AG04450 (cell line): ENCODE data around the gene RDH8. TPM values are rescaled to one million over a fixed set of nuclear protein-coding genes. Genes with fewer than 3 reads are reported as not detected.

Source experiments
- CTCF ChIA-PET: fragments of 300-600, 350-600 bp; formaldehyde crosslinking; extraction: SDS; loops from one replicate; lab custom pipeline; 2022; ENCODE audit warnings: antibody characterized with exemption, inconsistent platforms; lab: Charles Lee
- POLR2A ChIA-PET: fragments of 350-600 bp; formaldehyde crosslinking; extraction: SDS; loops from one replicate; lab custom pipeline; 2021; ENCODE audit warnings: antibody characterized with exemption, inconsistent platforms; lab: Yijun Ruan, JAX
- DNase-seq: peaks from one replicate; pipeline ENCODE4 v3.0.0-alpha.2; 2011; ENCODE audit warnings: low read depth, low spot score
- H3K27ac ChIP-seq: one replicate; pipeline ENCODE4 v1.5.1; 2012; ENCODE audit warnings: low read depth, low read length, control low read depth
- H3K27me3 ChIP-seq: one replicate; pipeline ENCODE4 v1.6.0; 2012; ENCODE audit warnings: low read length; ENCODE audit not compliant: control insufficient read depth, insufficient read depth
- H3K4me3 ChIP-seq: 2 replicates; pipeline ENCODE4 v1.5.1; 2011; ENCODE audit warnings: mild to moderate bottlenecking, low read depth, low read length, control low read depth
- H3K9me3 ChIP-seq: 2 replicates; pipeline ENCODE4 v1.5.1; 2012; ENCODE audit warnings: low read length; ENCODE audit not compliant: control insufficient read depth, insufficient read depth
- polyA plus RNA-seq: library from polyadenylated mRNA; depleted of rRNA; stranded (reverse); fragments of >200 nt; gene quantifications from 2 replicates; pipeline ENCODE4 v1.2.3, GENCODE V29; 2011
- TF ChIP-seq, protein P1 (sequence below): IDR thresholded peaks from 2 replicates; pipeline ENCODE4 v1.5.1; 2011; ENCODE audit warnings: low read depth, low read length, control low read depth, inconsistent platforms

Gene RDH8
- polyA plus RNA-seq, 1 experiment: not detected

GRCh38 chr19:9972103-9972502 lies 41.2 kb upstream of the RDH8 start:
- CTCF ChIA-PET: interaction anchor here (1.0 kb wide), 1 partner anchor 28 kb away, joined by 5 read pairs; no protein-coding TSS in a partner anchor
- POLR2A ChIA-PET: no interaction called here
- DNase-seq: no peak
- Histone ChIP-seq H3K27ac (no peak overlapping the region), H3K9me3 (no peaks in the 10 kb centered on the region; the same call in 1 of the 2 replicates), H3K27me3 (no peaks in the 10 kb centered on the region), H3K4me3 (no peak overlapping the region)
- TF ChIP-seq, protein P1, sequence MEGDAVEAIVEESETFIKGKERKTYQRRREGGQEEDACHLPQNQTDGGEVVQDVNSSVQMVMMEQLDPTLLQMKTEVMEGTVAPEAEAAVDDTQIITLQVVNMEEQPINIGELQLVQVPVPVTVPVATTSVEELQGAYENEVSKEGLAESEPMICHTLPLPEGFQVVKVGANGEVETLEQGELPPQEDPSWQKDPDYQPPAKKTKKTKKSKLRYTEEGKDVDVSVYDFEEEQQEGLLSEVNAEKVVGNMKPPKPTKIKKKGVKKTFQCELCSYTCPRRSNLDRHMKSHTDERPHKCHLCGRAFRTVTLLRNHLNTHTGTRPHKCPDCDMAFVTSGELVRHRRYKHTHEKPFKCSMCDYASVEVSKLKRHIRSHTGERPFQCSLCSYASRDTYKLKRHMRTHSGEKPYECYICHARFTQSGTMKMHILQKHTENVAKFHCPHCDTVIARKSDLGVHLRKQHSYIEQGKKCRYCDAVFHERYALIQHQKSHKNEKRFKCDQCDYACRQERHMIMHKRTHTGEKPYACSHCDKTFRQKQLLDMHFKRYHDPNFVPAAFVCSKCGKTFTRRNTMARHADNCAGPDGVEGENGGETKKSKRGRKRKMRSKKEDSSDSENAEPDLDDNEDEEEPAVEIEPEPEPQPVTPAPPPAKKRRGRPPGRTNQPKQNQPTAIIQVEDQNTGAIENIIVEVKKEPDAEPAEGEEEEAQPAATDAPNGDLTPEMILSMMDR: no peak

DNA sequence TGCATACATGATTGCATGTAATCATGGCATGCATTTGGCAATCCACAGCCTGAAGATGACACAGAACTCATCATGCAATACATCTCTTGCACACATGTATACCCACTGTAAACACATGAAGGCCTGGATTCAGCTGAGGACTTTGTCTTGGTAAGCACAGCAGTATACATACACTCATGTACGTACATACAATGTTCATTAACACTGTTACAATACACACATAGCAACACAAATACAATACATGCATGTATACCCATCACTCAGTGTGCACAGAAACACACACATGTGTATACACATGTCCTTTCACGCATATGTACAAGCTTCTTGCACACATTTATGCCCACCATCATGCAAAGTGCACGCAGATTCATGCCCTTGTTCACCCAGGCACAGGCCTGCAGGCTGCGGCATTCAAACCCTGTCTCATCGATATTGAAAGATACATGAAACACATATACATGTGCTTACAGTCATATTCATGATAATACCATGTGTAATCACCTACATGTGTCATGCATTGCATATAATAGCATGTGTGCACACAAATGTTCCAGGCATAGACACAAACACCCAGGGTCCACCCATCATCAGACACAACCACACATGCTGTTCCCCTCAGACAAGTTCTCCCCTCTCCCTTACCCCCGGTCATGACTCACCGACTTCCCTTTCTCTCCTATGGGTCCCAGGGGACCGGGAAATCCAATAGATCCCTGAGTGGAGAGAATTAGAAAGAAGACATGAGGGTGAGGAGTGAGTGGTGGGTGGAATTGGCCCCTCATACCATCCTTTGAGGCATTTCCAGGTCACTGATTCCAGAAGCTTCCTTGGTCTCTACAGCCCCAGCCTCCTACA lies 31.6 kb upstream of the RDH8 start:
- CTCF ChIA-PET: no interaction called here
- Histone ChIP-seq H3K27ac (no peak overlapping the region), H3K27me3 (no peaks in the 10 kb centered on the region), H3K9me3 (no peaks in the 10 kb centered on the region; the same call in 1 of the 2 replicates), H3K4me3 (no peak overlapping the region)
- POLR2A ChIA-PET: interaction anchor here (0.5 kb wide), 1 partner anchor 115 kb away, joined by 8 read pairs; no protein-coding TSS in a partner anchor
- DNase-seq: no peak
- TF ChIP-seq, protein P1: no peak

DNA sequence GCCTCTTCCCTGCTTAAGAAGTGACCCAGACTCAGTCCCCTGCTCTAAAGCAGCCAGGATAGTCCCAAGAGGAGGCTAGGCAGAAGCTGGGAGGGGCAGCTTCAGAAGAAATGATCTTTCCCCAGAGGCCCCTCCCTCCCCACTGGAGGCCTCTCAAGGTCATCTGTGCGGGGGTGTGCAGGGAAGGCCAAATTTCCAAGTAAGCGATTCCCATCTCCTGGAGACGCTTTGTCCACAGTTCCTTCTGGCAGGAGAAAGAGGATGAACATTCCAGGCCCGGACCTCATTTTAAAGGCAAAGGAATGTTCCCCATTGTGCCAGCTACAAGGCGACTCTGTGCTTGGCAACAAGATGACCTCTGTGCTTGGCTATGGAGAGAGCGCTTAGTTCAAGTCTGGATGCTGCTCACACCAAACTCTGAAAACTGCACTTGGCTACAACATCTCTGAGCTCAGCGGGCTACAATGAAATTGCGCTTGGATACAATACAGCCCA lies 26.4 kb upstream of the RDH8 start:
- TF ChIP-seq, protein P1: no peak
- Histone ChIP-seq H3K9me3 (no peaks in the 10 kb centered on the region), H3K27me3 (no peaks in the 10 kb centered on the region), H3K4me3 (no peak overlapping the region), H3K27ac (no peak overlapping the region)
- POLR2A ChIA-PET: no interaction called here
- CTCF ChIA-PET: interaction anchor here (1.0 to 7.2 kb wide), 3 partner anchors 11 to 41 kb away, joined by 3 to 57 read pairs (median 5); no protein-coding TSS in a partner anchor
- no peak for DNase-seq

DNA sequence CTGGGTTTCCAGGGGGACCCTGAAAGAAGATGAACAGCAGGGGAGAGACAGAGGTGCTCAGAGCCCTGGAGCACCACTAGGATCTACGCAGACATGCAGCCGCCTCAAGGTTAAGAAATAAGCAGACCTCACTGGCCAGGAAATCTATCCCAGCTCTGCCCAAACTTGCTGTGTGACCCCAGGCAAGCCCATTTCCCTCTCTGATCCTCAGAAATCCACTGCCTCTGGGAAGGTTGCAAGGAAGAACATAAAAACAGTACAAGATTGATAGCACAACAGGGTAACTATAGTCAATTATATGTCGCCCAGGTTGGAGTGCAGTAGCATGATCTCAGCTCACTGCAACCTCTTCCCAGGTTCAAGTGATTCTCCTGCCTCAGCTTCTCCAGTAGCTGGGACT lies 23.8 kb upstream of the RDH8 start:
- no peak overlapping the region for H3K4me3 ChIP-seq
- H3K9me3 ChIP-seq: no peaks in the 10 kb centered on the region
- ChIA-PET CTCF (interaction anchor here (1.7 to 7.2 kb wide), 2 partner anchors 11 to 38 kb away, joined by 5 to 57 read pairs; no protein-coding TSS in a partner anchor), POLR2A (interaction anchor here (0.7 kb wide), 1 partner anchor 41 kb away, joined by 6 read pairs; no protein-coding TSS in a partner anchor)
- H3K27me3 ChIP-seq: no peaks in the 10 kb centered on the region
- TF ChIP-seq, protein P1: no peak
- no peak for DNase-seq
- H3K27ac ChIP-seq: no peak overlapping the region
